SKM-1 (cell line): Measurements from ENCODE around the gene SCYL1.

Experiments
- DNase-seq: peaks from one replicate; lab custom pipeline; 2025; ENCODE audit not compliant: unreplicated experiment; lab: John Stamatoyannopoulos, UW

The SCYL1 gene

DNA sequence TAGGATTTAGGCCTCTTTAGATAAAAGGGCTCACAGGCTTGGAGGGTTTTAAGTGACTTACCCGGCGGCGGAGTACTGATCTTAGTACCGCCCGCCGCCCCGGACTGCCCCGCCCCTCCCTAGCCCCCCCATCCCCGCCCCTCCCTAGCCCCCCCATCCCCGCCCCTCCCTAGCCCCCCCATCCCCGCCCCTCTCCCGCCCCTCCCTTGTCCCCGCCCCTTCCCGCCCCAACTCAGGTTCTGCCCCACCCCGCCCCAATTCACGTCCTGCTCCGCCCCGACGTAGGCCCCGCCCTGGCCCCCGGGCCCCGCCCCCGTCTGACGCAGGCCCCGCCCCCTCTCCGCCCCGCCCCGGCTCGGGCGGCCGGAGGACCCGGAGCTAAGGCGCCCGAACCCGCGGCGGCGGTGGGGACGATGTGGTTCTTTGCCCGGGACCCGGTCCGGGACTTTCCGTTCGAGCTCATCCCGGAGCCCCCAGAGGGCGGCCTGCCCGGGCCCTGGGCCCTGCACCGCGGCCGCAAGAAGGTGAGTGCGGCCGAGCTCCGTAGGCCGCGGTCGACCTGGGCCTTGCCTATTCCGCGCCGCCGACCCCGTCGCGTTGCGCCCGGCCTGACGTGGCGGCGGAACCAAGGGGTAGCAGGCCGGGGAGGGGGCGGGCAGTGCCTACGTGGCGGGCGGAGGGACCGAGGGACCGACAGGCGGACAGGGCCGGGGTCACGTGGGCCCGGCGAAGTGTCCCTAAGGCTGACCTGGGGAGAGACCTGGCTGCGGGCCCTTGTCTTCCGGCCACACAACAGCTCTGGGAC is at the start of gene SCYL1:
Gene SCYL1 (plus strand): TSS at position 343 of the 805 bp plus-strand sequence. CDS start 71 bp downstream, at position 414.
- DNase-seq = peak; percentile 49

DNA sequence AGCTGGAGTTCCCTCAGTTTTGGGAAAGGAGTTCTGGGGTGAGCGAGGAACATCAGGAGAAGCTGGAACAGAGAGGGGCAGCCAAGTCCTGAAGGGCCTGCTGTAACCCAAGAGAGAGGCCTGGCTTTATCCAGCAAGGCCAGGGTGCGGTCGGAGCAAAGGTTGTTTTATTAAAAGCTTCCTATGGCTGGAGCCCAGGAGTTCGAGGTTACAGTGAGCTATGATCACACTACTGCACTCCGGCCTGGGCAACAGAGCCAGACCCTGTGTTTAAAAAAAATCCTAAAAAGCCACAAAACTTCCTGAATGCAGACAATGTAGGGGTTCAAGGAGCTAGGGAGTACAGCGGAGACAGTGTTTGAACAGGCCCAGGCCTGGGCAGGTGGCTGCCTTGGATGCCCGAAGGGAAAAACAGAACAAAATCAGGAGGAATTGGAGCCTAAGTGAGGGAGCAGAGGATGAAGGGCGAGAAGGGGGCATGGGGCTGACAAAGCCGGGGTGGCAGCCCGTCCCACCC is 48.2 kb upstream of the SCYL1 start:
- DNase-seq = no peak

DNA sequence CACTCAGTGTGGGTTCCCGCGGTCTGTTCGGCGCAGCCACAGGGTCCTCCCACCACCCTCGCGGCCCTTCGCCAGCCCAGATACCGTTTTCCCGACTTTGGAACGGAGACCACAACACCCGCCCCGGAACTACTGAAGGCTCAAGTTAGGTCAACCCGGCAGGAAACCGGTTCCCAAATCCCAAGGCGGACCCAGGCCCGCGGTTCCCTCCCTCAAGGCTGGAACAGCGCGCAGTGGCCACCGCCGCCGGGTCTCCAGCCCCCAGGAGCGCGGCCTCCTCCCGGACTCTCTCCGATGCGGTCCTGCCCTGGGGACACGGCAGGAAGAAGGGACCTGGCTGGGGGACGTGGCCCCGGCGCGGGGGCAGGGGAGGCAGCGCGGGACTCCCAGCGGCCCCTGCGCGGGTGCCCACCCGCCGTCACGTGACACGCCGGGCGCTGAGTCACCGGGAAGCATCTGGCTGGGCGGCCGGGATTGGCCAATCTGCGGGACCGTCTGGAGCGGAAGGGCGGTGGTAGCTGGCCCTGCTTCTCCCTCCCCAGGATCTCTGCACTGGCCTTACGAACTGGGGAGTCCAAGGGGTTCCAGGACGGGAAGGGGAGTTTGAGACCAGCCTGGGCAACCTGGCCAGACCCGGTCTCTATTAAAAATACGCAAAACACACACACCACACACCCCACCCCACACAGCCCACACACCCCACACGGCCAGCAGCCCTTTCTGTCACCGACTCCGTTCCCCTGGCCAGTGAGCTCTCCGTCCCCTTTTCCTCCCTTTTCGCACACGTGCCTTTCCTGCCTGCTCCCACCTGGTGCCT is 47.5 kb upstream of the SCYL1 start:
- DNase-seq = peak; percentile 79

DNA sequence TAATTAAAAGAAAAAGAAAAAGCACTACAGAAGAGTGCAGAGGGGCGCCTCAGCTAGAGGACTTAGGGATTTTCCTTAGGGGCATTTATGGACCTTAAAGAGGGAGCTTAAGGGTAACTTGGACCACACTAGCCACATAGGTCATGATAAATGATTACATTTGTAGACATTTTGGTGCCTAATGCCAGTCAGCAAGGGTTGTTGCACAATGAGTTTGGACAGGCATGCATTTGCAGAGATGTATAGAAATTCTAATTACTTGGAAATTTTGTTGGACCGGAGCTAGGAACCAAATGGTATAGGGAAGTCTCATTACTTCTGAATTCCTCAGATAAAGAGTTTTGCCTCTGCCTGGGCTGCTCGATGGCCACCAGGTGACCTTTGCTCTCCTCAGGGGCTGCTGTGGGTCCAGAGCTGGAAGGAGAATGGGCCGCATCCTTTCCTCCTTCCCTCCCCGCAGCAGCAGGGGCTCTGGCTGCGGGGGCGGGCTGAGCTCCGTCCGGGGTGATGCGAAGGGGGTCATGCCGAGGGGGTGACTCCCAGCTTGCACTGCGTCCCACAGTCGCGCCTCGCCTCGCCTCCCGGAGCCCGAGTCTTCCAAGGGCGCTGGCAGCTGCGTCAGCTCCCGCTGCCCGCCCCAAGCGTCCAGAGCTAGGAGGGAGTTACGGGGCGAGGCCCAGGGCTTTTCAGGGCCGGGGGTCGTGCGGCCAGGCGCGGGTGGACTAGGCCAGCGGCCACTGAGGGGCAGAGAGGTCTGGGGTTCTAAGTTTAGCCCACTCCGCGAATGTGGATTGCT is 46.3 kb upstream of the SCYL1 start:
- DNase-seq = no peak

DNA sequence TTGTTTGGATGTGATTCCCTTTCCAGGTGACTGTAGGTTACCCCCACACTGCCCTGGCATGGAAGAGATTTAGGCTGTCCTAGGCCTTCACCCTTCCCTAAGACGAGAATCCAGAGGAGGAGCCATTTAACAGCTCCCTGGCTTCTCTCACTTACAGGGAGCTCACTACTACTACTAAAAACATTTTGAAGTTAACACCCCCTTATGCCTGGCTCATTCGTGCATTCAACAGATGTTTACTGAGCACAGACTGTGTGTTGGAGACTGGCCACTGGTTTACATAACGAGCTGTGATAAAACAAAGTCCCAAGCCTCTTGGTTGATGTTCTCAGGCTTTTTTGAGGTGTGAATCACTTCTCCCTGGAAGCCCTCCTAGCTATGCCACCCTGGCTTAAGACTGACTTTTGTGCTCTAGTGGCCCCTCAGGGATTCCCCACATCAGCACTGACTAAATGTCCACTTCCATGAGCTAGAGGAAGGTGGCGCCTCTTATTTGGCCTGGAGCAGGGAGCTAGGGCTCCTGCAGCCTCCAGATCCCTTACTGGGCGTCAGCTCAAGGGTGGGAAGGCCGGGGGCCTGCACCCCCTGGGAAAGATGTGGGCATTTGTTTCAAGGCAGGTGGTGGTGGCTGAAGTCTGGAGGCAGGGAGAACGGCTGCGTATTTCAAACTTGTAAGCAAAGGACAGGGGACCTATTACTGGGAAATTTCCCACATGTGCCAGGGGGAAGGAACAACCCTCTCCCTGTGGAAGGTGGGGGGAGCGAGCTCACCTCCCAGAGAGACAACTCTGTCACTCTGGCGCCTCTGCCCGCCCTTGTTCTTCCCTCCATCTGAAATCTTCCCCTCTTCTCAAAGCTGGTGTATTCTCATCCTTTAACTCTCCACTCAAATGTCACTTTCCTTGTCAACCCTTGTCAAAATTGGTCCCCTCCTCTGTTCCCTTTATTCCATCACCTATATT is 45.4 kb upstream of the SCYL1 start:
- DNase-seq = no peak

DNA sequence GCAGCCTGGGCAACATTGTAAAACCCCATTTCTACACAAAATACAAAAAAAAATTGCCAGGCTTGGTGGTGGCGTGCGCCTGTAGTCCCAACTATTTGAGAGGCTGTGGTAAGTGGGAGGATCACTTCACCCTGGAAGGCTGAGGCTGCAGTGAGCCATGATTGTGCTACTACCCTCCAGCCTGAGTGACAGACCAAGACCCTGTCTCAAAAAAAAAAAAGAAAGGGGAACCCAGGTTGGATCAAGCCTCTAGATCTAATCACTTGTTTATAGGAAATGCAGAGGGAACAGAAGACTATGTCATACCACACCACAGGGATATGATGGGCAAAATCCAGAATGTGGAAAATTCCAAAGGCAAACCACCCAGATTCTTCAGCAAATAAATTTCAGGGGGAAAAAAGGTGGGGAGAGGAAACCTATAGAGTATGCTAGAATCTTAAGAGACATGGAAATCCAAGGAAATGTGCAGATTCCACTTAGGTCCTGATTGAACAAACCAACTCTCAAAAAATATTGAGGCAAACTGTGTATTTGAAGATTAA is 42.5 kb upstream of the SCYL1 start:
- DNase-seq = no peak

DNA sequence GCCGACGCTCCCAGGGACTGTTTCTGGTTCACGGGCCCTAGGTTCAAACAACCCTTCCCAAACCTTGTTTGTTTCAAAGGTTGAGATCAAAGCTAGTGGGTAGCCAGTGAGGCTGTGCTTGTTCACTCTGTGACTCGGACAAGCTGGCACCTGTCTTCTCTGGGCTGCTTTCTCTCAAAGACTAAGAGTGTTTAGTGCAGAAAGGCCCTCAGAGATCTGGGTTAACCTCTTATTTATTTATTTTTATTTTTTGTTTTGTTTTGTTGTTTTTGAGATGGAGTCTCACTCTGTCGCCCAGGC is 39.0 kb upstream of the SCYL1 start:
- DNase-seq = no peak

DNA sequence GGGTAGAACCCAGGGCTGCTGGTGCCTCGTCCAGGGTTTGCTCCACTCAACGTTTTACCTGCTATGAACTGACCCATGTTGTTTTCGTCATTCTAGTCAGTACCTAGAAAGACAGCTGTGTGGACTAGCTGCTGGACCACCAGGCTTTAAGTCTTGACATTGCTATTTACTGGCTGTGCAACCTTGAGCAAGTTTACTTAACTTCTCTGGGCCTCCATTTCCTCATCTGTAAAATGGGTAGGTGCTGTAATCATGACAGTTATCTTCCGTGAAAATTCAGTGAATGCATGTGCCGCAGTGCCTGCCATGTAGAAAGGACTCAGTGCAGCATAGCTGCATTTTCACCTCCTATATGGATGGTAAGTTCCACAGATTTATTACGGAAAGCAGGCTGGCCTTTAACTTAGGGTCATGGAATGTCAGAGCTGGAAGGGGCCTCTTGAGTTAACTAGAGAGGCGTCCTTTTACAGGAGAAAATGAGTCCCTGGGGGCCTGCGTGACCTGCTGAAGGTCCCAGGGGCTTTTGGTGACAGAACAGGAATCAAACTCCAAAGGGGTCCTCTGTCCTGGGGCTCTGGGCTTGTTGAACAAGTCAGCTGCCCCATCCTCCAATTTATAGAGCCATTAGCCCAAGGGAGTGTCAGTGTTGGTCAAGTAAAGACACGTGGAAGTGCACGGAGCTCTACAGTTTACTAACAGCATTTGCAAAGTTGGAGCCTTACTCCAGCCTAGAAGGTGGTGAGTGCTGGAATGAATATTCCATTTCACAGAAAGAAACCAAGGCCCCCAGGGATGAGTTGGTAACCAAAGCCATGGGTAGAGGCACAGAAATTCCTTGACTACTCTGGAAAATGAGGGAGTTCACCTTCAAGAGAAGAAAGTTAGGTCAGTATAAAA is 38.1 kb upstream of the SCYL1 start:
- DNase-seq = no peak

DNA sequence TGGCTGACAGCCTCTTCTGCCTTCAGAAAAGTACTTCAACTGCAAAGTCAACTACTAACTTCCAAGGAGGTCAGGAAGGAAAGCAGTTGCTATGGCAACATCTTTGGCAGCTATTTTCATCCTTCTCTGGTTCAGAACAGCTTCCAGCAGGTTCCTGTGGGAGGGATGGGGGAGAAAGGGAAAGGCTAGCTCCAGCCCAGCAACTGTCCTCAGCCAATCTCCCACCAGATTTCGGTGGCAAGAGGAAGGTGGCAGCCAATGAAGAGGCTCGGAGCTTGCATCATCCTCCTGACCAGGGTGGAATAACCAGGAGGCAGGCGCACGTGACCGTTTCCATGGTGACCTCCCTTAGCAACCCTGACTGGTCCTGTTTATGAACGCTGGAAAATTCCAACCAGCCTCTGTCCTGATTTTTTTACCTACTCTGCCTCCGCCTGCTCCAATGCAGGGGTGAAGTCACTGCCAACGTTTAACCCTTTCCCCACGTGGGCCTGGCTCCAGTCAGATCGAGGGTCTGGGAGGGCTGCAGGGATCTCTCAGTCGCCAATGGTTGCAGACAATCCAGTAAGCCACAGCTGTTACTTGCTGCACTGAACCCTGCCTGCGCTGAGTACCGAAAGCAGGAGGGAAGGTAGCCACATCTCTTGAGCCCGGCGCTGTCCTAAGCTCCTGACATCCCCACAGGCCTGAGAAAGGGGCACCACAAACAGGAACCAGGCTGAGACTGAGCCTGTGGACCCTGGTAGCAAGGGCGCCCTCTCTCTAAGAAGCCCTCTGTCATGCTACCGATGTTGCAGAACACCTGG is 37.2 kb upstream of the SCYL1 start:
- DNase-seq = peak; percentile 88

DNA sequence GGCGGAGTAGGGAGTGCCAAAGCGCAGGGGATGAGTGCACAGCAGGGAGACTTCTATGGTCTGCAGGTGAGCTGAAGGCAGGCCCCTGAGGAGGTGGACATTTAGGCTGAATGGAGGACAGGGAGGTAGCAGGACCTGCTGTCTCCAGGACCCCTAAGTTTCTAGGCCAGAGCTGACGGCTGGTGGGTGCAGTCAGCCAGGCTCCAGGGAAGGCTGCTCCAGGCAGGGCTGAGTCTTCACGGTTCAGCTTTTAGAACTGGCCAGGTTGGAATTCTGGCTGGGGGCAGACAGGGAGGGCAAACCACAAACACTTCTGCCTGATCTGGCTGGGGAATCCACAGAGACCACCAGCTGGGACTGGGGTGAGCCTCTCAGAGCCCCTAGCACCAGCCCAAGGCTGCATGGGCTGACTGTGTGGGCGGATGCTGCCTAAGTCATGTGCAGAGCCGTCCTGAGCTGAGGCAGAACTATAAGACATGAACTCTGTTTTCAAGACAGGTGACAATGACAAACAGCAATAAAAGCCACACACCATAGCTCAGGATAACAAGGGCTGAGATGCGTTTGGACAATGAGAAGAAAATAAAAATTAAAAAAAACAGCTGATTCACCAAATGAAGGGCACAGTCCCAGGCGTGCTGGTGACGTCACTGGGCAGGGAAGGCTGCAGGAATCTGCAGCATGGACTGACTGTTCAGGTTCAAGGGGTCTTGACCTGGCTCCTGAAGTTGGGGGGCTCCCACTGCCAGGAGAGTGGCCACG is 36.4 kb upstream of the SCYL1 start:
- no peak for DNase-seq

DNA sequence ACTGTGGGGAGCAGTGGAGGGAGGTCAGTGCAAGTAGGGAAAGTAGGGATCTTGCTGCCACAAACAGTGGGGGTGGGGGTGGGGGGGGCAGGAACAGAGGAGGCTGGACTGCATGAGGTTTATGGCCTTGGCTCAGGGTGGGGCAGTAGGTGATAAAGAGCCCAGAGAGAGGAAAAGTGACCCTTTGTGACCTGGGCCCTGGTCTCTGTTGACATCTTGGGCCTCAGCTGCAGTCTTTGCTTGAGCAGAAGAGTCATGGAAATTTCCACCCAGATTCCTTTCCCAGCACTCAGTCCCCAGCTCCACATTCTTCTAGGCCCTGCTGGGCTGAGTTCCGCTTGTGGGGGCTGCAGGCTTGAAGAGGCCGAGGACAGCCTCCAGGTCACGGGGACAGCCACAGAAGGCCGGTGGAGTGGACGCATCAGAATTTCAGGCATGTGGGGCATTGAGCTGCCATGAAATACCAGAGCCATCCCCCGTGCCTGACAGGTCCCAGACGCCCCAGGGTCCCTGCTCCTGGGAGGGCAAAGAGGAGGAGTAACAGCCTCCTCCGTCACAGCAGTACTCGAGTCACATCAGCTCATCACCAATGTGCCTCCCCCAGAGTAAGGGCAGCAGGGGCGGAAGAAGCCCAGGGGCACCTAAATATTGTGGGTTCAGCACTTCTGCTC is 35.7 kb upstream of the SCYL1 start:
- no peak for DNase-seq

DNA sequence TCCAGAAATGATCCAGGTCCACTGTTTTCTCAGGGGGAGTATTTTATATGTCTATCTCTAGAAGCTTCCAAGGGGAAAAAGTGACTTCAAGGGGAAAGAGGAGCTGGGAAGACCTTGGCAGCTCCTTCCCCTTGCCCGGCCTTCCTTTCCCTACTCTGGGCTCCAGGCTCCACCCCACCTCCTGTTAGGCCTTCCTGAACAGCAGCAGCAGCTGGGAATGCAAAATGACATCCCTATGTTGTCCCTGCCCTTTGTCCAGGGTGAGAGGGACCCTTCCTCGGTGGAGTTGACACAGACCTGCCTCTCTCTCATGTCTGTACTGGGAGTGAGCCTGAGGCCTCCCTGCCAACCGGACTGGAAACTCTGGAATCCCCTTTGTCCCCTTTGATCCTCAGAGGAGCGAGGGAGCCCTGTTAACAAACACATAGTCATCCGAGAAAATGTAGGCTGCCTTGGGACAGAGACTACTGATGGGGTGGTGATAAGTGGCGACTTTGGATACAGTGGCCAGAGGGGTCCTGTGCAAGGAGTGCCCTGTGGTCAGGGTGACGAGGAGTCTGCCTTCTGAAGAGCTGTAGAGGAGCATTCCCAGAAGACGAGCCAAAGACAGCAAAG is 35.1 kb upstream of the SCYL1 start:
- DNase-seq = no peak

DNA sequence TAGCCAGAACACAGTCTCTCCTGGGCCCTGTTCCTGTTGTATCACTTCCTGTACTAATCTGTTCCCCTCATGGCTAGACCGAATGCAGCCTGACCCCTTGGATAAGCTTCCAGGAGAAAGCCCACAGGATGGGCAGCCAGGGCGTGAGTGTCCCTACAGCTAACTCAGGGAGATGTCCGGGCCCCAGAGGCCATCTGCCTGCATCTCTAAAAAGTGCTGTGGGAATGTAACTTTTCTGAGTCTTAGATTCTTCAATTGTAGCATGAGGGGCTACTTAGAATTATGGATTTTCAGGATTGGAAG is 33.8 kb upstream of the SCYL1 start:
- DNase-seq = no peak

DNA sequence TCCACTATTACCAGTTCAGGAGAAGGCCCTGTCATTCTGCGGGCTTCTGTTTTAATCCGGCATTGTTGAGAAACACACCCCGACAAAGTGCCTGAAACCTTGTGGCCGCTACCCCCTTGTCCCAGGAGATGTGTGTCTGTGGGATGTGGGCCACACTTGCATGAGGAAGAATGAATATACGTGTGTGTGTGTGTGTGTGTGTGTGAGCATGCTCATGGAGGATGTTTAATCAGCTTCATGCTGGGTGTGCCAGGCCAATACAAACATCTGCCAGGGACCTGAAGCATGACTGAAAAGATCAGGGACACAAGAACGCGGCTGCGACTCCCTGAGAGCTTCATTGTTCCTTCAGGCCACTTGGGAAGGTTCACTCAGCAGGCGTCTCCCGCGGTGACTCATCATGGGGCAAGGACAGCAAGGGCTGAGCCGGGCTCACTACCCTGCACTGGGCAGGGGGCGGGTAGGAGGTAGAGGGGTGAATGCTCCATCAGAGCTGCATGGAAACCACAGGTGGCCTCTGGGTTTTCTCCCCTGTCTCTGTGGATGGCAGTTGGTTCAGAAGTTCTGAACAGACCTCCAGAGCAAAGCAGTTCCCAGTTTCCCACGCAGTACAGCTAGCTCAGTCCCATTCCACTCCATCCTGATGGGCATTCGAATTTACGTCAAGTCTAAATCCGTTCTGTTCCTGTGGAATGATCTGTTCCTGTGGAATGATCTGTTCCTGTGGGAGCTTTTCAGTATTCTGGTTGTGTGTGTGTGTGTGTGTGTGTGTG is 33.1 kb upstream of the SCYL1 start:
- DNase-seq = no peak

DNA sequence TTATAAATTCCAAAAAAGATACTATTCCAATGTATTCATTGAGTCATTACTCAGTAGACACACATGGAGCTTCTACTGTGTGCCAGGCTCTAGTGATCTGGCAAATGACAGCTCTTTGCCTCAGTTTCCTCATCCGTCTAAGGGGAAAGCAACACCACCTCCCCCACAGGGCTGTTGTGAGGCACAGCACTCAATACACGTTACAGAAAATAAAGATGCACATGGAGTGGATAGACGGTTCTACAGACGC is 32.6 kb upstream of the SCYL1 start:
- no peak for DNase-seq

DNA sequence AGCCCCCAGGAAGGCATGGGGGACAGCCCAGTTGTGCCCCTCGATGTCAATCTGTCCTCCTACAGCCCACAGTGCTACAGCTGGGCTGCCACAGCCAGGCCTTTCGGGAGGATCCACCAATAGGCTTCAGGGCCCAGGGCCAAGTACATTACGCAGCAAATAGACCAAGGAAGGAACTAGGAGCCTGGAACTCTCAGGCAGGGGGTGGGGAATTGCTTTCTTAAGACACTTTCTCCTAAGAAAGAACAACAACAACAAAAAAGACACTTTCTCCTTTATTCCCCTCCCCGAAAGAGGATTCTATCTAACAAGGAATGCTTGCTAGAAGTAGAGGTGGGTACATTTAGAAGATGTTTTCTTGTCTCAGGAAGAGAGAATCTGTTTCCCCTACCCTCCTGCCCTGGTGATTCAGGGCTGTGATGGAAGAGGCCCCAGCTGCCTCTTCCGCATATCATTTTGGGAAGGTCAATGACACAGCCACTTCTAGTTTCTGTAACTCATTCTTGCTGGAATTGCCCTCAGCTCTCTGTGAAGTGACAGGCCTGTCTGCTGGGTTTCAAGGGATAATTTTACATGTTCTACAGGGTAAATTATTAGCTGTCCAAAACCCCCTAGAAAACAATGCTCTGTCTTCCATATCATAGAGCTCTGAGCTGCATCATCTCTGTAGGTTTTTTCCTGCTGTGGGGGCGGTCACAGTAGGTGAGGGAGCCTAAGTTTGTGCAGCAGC is 32.1 kb upstream of the SCYL1 start:
- peak; percentile 57 for DNase-seq
